SU-DHL-6 (cell line): ENCODE data around the gene PEX10.

ENCODE experiments used
- CTCF ChIP-seq: fragments of 200-600 bp; sonication (generic); IDR thresholded peaks from one replicate; pipeline ENCODE4 v1.5.1; 2017; ENCODE audit warnings: antibody characterized with exemption, mild to moderate bottlenecking, low read length, moderate library complexity; ENCODE audit not compliant: insufficient read depth, poor library complexity, severe bottlenecking
- EZH2phosphoT487 ChIP-seq: fragments of 200-600 bp; sonication (generic), shearing (Covaris generic); conservative IDR thresholded peaks from 2 replicates; pipeline ENCODE4 v1.6.1; 2018; ENCODE audit warnings: mild to moderate bottlenecking, antibody characterized with exemption, low read length, moderate library complexity, mixed read lengths

GRCh38 chr1:2459757-2460156 lies 47.4 kb upstream of the PEX10 start:
- TF ChIP-seq CTCF (no peak), EZH2phosphoT487 (no peak)
